ENCODE data around the gene CCDC3. TPM values are rescaled to one million over a fixed set of nuclear protein-coding genes. Genes with fewer than 3 reads are reported as not detected.

CCDC3 gene
- total and polyA plus RNA-seq, 4 donors = 2.2 to 12.3 (median 6.6) TPM

- Histone ChIP-seq H3K9ac (ENCODE audit: low read depth in 1 of 2, low read length in 2 of 2) (no peak overlapping the region), H3K4me1 (ENCODE audit: control insufficient read depth in 4 of 4, insufficient read depth in 4 of 4, low read length in 3 of 4) (no peaks in the 10 kb centered on the region), H3K27ac (ENCODE audit: low read depth in 1 of 2, low read length in 2 of 2) (no peak overlapping the region), H3K4me3 (ENCODE audit: low read depth in 1 of 3, low read length in 3 of 3) (no peak overlapping the region), H3K27me3 (ENCODE audit: control insufficient read depth in 4 of 4, insufficient read depth in 4 of 4, low read length in 3 of 4) (no peaks in the 10 kb centered on the region), H3K9me3 (ENCODE audit: control insufficient read depth in 4 of 4, low read length in 3 of 4) (peaks cover 0 to under 1% (median 0%) of the 10 kb centered on the region in 4 donors), H3K36me3 (ENCODE audit: control insufficient read depth in 4 of 4, insufficient read depth in 3 of 4, low read depth in 1 of 4, low read length in 3 of 4) (no peaks in the 10 kb centered on the region)
- no peak for DNase-seq (ENCODE audit: low spot score)
- TF ChIP-seq JUND (IDR thresholded peaks at IDR 0.05) = no peak
- no peak for TF ChIP-seq GABPA (IDR thresholded peaks at IDR 0.05 in 1 of 2, conservative IDR thresholded peaks at IDR 0.05 in 1 of 2)
- TF ChIP-seq HNF4A (conservative IDR thresholded peaks at IDR 0.05) = no peak
- no peak for TF ChIP-seq CTCF (IDR thresholded peaks at IDR 0.05; ENCODE audit: low read depth, low read length, missing input control)
- no peak for TF ChIP-seq RXRA (IDR thresholded peaks at IDR 0.05)
- no peak for TF ChIP-seq REST (IDR thresholded peaks at IDR 0.05)
- no peak for TF ChIP-seq ATF3 (IDR thresholded peaks at IDR 0.05)
- no peak for TF ChIP-seq TAF1 (conservative IDR thresholded peaks at IDR 0.05)
- TF ChIP-seq NR2F2 (IDR thresholded peaks at IDR 0.05) = no peak
- TF ChIP-seq HNF4G (IDR thresholded peaks at IDR 0.05) = no peak
- TF ChIP-seq RAD21 (IDR thresholded peaks at IDR 0.05) = no peak
- TF ChIP-seq SP1 (IDR thresholded peaks at IDR 0.05) = no peak
- TF ChIP-seq FOXA2 (IDR thresholded peaks at IDR 0.05) = no peak
- TF ChIP-seq YY1 (IDR thresholded peaks at IDR 0.05) = no peak
- no peak for TF ChIP-seq FOXA1 (IDR thresholded peaks at IDR 0.05)
- TF ChIP-seq MAX (IDR thresholded peaks at IDR 0.05) = no peak
- TF ChIP-seq EGR1 (IDR thresholded peaks at IDR 0.05; ENCODE audit: low read depth in 2 of 2) = no peak
- TF ChIP-seq ZBTB33 (IDR thresholded peaks at IDR 0.05) = no peak
- 93% methylated on average over 4 of the region's 4 CpGs for WGBS
Measured at GRCh38 chr10:12978891-12979290, 22.6 kb downstream of the CCDC3 start.

Measured in liver (tissue), 9 donors.